Activated CD4-positive, CD25-positive, alpha-beta regulatory T cell treated with anti-CD3 and anti-CD28 coated beads, Interleukin-2, amount 50 U/mL, for 72 hours (primary cell): ENCODE data around the gene TMEFF2.

Experiments
- DNase-seq: peaks from one replicate; pipeline ENCODE4 v3.0.0; 2021

Gene TMEFF2

GRCh38 chr2:192194866-192195547 is at the start of gene TMEFF2:
Gene TMEFF2, minus strand, starts transcription at chr2:192194933. Its CDS starts 409 bp downstream, at chr2:192194524.
- DNase-seq: peak; percentile 50

GRCh38 chr2:192243488-192243887 is 48.8 kb upstream of the TMEFF2 start:
- DNase-seq: no peak

GRCh38 chr2:192236136-192236535 is 41.4 kb upstream of the TMEFF2 start:
- DNase-seq: no peak

GRCh38 chr2:192230889-192231453 is 36.2 kb upstream of the TMEFF2 start:
- no peak for DNase-seq

GRCh38 chr2:192228685-192229084 is 34.0 kb upstream of the TMEFF2 start:
- no peak for DNase-seq

- DNase-seq: no peak
These were observed 24.2 kb upstream of the TMEFF2 start for GRCh38 chr2:192218970-192219369.

GRCh38 chr2:192218377-192218776 is 23.6 kb upstream of the TMEFF2 start:
- no peak for DNase-seq

- DNase-seq: no peak
These were observed 21.6 kb upstream of the TMEFF2 start for GRCh38 chr2:192216336-192216735.

- no peak for DNase-seq
These were observed 20.6 kb upstream of the TMEFF2 start for GRCh38 chr2:192215096-192215877.

GRCh38 chr2:192208848-192209247 is 14.1 kb upstream of the TMEFF2 start:
- no peak for DNase-seq

GRCh38 chr2:192206399-192206798 is 11.7 kb upstream of the TMEFF2 start:
- DNase-seq: no peak

GRCh38 chr2:192203876-192204275 is 9.1 kb upstream of the TMEFF2 start:
- no peak for DNase-seq

GRCh38 chr2:192202373-192202772 is 7.6 kb upstream of the TMEFF2 start:
- DNase-seq: no peak

GRCh38 chr2:192201116-192201515 is 6.4 kb upstream of the TMEFF2 start:
- DNase-seq: no peak

- DNase-seq: no peak
These were observed 2.6 kb upstream of the TMEFF2 start for GRCh38 chr2:192197357-192197756.

- no peak for DNase-seq
These were observed 1.9 kb upstream of the TMEFF2 start for GRCh38 chr2:192196421-192197194.

- DNase-seq: peak; percentile 30
These were observed 1.1 kb upstream of the TMEFF2 start for GRCh38 chr2:192195548-192196418.

- DNase-seq: peak; percentile 28
These were observed 368 bp downstream of the TMEFF2 start for GRCh38 chr2:192194265-192194865.

GRCh38 chr2:192190474-192190873 is 4.3 kb downstream of the TMEFF2 start:
- no peak for DNase-seq

GRCh38 chr2:192186806-192187205 is 7.9 kb downstream of the TMEFF2 start:
- DNase-seq: no peak

GRCh38 chr2:192184349-192184748 is 10.4 kb downstream of the TMEFF2 start:
- DNase-seq: no peak

- DNase-seq: no peak
These were observed 11.4 kb downstream of the TMEFF2 start for GRCh38 chr2:192183296-192183695.
